Urothelium cell line (cell line): ENCODE data around the gene YIPF5.

ENCODE experiments used
- DNase-seq: peaks from one replicate; pipeline ENCODE4 v3.0.0; 2011; ENCODE audit warnings: low spot score, mixed read lengths
- FAIRE-seq: peaks from 2 replicates; lab custom pipeline; 2011; peaks lifted over from hg19 to GRCh38; lab: Jason Lieb, UNC

Gene YIPF5

DNA sequence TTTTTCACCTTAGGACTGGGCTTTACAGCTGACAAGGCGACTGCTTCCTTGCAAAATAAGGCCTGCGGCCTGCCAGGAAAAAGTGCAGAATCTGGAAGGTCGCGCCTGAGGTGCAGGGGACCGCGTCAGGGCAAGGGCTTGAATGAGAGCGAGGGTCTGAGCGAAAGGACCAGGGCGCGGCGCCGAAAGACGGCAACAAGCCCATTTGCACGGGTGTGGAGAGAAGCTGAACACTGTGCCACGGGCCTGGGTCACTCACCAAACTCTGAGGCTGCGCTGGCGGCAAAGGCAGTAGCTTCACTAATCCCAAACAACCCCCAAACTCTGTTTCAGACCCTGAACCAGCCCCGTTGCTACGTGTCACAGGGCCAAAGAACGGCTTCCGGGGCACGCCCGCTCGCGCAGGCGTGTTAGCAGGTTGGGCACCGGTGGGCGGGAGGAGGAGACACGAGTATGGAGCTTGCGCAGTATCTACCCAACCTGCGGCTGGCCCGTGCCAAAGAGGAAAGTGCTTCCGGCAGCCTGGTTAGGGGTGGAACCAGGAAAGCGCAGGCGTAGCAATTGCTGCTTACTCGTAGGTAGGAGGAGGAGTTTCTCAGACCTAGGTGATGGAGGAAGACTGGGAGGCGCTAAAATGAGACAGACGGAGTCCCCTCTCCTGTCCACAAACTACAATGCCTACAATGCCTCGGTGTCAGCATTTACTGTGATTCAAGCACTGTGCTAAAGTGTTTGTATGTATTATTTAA lies at the start of gene YIPF5, which contains the start of gene KCTD16:
Gene YIPF5, minus strand, starts transcription at position 384 of the 749 bp plus-strand sequence. CDS start 704 bp downstream, outside the sequence.
Gene KCTD16, plus strand, starts transcription at position 598 of the 749 bp plus-strand sequence.
- FAIRE-seq (peak; percentile 96), DNase-seq (peak; percentile 98)

DNA sequence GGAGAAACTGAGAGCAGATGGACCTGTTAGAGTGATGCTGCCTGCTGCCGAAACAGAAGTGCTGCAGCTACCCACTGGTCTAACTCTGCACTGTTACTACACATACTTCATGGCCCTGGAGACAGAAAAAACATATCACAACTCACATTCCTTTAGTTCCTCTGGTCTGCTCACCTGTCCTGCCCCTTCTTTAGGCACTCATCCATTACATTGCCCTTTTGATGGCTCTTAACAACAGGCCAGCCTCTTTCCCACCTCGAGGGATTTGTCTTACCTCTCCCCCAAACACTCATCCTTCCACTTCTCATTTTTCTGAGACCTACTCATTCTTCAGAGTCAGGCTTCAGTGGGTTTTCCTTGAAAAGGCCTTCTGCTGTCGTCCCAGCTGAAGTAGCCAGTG lies 49.4 kb upstream of the YIPF5 start:
- no peak for DNase-seq
- FAIRE-seq = no peak

DNA sequence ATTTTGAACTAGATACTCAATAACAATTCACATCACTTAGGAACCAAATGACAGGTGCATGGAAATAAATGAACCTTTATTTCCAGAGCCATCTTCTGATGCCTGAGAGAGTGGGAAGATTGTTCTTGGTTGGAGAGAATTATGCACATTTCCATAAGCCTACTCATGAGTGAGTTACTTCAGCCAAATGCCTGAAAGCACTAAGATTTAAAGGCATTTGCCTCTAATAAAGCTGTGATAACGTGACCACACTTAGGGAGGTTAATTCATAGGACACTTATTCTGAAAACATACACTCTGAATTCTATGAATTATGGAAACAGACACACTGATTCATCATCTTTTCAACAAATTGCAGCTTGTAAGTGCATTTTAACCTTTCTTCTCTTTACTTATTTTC lies 40.2 kb upstream of the YIPF5 start:
- FAIRE-seq (no peak), DNase-seq (no peak)

DNA sequence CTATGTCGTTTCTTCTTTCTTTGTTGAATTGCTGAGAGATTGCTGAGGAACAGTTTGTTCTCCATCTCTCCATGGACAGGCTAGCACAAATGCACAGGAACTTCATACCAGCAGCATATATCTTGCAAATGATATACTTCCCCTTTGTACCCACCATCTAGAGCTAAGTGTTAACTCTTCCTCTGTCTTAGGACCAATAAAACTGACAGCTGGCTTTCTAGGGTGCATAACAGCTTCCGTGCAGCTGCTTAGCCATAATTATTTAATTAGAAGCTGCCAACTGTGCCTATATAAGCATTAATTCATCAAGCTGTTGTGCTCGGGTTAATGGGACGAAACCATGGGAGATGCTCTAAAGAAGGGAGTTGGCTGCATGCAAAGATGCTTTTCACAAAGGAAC lies 38.9 kb upstream of the YIPF5 start:
- DNase-seq (no peak), FAIRE-seq (no peak)

DNA sequence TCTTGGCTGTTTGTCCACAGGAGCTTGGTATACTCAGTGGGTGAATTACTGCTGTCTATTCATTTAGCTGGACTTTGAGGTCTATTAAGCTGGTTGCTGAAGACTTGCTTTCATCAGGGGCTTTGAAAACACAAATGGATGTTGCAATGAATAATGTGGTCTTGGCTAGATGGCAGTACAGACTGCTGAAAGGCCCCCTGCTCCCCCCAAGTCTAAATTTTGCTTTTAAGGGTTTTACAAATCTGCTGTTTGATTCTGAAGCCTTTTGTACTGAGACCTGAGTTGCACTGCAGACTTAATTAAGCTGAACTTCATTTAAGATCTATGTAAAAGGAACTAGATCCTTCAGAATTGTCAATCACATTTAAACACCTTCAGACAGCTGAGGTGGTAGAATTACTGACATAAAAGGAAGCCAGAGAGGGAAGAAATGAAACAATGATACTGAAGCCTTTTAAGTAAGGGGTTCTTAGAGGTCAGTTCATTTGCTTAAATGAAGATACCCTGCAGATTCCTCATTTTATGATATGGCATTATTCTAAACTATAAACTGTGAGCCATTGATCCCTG lies 37.5 kb upstream of the YIPF5 start:
- DNase-seq (no peak), FAIRE-seq (no peak)

DNA sequence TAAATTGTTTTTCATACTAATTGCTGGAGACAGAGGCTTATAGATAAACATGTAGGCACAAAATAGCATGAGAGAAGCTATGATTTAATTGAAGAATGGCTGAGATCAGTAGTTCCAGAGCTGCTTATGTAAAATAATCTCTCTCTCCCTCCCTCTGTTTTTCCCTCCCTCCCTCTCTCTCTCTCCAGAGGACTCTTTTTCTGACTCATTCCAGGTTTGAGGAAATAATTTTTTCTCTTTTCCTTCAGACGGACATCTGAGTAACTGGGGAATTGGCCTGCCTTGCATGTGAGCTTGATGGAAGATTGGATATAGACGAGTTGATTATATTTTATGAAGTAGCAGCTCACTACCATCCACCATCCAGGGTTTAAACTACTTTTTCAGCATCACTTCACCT lies 35.7 kb upstream of the YIPF5 start:
- FAIRE-seq (no peak), DNase-seq (no peak)

DNA sequence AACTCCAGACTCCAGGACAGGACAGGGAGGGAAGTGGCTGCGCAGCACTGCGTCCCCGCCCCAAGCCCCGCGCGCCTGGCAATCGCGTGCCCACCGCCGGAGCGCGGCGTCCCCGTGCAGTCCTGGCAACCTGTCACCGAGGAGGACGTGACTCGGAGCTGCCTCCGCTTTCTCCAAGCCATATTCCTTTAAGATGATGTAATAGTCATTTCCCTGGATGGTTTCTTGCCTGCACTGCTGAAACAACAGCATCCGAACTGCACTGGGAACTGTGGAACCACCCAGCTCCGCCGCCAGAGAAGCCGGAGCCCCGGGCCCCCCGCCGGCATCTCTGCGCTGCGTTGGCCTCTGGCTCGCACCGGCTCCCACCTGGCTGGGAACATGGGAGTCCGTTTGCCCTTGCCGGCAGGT lies 34.7 kb upstream of the YIPF5 start:
- peak; percentile 35 for FAIRE-seq
- peak; percentile 55 for DNase-seq

DNA sequence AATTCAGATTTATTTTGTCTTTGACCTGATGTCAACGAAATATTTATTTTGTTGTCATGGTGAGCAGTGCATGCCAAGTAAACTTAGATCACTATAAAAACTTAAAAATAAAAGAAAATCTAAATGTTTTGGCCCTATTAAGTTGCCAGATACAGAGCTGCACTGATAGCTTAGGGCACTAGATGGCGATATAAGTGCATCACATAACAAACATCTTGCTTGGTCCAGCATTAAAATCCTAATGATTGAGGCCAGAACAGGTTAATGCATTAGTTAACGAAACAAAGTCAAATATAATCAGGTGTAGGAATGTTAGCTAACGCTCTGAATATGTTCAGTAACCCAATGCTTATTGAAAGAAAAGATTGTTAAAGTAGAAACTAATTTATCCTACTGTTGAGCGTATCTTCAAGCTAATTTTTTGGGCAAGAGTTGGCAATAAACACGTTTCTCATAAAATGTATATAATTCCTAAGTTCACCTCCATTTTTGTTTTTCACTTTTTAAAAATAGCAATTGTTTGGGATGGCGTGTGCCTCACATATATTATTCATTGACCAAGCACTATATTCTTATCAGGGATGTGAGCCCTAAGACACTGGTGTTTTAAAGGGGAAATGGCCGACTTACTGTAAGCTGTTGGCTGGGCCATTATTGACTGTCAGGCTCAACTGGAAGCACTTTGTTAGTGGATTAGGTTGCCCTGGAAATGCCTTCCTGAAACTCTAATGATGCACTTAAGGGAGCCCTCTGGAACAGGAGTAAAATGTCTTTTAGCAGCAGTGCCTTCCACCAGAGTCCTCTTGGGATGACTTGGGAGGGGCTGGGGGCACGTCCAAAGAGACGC lies 33.5 kb upstream of the YIPF5 start:
- DNase-seq (peak; percentile 30), FAIRE-seq (peak; percentile 5)

DNA sequence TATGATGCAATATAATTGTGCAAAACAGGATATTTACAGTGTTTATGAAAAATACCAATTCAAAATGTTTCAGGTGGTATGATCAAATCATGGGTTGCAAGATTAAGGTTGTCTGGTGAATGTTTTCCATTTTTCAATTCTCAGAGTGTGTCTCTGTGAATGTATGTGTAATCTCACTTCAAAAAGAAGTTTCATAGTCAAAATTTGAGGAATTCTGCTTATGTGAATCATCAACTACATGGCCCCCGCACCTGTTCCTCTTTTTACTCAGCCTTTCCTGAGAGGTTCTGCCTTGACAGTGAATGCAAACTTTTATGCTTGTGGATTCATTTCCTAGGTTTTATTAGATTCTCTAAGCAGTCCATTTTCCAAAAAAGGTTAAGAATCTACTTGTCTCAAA lies 32.3 kb upstream of the YIPF5 start:
- no peak for FAIRE-seq
- no peak for DNase-seq

DNA sequence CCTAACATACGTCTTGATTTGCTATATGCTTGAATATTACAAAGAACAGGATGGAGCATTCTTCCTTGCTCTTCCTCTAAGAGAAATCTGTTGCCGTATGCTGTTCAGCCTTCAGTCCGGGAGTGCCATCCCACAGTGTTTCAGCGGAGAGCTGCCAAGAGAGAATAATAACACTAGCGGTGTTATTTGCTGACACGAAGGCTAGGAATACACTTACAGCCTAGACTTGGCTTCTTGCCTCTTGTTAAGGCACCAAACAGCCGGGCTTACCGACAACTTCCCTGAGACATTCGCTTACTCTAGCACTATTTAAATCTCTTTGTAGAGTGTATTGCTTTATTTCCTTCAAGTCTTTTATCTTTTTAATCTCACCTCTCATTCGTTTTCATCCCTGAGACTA lies 31.6 kb upstream of the YIPF5 start:
- no peak for FAIRE-seq
- no peak for DNase-seq

DNA sequence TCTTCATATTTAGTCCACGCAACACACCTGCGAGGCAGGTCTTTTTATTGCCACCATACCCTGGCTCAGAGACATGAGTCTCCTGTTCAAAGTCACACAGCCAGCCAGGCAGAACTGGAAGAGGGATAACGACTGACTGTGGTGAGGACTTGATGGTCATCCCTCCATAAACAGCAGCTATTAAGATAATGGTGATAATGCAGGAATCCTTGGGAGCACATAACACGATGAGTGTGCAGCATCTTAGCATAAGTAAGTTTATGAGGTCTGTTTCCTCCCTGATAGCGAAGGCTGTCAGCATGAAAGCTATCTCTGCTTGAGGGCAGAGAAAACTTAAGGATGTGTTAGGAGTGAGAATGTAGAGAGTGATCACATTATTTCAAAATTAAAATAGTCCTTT lies 31.1 kb upstream of the YIPF5 start:
- DNase-seq = no peak

DNA sequence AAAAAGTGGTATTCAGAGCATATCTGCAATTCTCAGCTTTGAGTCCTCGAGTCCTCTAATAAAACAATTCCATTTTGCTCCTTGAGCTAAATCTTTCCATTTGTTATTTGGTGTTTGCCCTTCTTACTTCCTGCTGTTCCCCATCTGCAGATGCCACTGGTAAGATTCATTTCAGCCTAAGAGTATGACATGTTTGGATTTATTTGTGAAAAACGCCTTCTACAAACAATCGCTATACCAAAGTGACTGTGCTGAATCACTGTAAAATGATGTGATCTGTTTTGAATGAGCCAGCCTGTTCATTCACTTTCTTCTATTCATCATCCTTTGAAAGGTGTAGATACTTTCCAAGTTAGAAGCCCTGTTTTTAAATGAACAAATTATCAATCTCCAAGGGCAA lies 27.9 kb upstream of the YIPF5 start:
- FAIRE-seq (no peak), DNase-seq (no peak)

More for the DNA sequence above, 31.1 kb upstream of the YIPF5 start:
- no peak for FAIRE-seq

DNA sequence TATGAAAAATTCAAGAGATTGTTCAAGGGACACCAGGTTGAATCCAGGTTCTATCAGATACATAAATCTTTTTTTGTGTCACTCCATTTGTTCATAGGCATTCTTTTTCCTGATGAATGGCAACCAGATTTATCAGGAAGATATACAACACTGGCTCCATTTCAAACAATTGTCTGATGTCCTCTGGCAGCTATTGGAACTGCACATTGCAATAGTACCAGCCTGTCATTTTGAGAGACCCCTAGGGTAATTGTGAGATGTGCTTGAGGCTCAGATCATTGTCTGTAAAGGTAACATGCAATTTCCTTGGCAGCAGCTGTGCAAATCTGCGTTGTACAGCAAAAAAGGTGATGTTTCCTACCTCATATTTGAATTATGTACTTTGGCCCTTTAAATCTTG lies 26.2 kb upstream of the YIPF5 start:
- no peak for FAIRE-seq
- no peak for DNase-seq

DNA sequence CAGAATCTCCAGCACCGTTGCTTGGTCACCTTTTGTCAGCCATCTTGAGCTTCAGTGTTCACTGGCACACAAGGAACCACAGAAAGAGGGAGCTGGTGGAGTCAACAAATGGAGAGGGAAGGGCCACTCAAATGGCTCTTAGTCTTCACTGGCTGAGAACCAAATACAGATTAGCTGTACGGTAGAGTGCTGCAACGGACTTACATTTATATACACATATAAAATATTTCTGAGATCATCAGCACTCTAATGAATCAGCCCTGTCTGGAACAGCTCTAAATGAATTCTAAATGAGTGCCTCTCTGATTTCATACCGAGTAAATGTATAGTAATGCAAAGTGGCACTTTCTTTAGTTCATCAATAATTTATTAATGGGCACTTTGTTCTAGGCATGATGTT lies 25.0 kb upstream of the YIPF5 start:
- no peak for DNase-seq
- no peak for FAIRE-seq

DNA sequence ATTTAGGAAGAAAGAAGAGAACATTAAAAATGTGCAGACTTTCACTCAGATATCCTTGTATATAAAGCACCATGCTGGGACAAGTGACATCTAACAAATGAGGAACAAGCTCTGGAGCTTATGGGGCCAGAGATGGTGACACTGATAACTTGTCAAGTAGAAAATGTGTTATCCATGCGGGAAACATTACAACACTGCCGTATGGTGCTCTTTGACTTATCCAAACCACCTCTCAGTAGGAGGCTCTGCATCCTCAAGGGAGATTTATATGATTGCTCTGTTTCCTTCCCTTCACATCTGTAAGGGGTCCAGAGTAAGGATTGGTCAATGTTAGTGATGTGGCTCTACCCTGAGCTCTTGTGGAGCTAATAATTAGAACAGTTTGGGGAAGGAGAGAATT lies 23.7 kb upstream of the YIPF5 start:
- DNase-seq (no peak), FAIRE-seq (no peak)

DNA sequence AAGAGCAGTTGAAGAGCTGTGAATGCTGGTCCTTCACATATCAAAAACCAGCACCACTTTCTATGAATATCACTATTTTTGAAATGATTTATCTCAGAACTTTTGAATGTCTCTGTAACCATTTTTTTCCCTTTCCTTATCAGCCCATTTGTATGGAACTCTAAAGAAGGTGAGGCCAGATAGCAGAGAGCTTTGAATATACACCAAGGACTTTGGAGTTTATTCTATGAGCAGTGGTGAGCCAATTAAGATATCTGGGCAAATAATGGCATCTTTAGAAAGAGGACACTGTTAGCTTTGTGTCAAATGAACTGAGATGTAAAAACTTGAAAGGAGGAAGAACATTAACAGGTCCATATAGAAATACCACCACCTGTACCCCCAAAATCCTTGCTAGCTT lies 22.2 kb upstream of the YIPF5 start:
- DNase-seq (no peak), FAIRE-seq (no peak)

DNA sequence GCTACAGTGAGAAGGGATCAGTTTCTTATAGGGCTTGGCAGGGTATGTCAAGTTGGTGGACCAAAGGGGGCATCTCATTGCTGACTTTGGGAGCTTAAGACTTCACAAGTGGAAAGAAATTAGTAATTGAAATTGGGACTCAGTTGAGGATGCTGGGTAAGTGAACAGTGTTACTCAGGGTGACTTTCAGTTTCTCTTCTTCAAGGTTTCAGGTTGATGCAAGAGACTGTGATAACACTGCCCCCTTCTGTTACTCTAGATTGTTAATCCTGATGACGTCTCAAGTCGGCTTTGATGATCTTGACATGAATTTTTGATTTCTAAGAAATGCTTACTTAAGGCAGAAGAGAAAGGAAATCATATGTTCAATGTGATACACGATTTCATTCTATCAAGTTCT lies 21.5 kb upstream of the YIPF5 start:
- FAIRE-seq = no peak
- DNase-seq = peak; percentile 37

DNA sequence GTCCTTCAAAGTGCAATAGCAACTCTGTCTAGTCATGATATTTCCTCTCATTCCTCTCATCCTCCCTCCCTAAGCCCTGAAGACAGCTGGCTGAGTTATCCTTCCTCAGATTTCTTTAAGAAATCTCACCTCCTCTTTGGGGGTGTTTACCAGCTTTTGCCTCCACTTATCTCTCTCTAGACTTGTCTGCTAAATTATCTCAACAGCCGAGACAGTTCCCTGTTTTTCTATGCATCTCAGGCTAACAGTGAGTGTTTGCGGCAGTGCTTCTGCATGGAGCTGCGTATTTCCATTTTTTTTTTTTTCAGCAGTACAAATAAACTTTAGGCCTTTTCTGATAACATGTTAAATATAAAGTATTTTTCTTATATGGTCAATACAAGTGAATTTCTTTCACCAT lies 21.1 kb upstream of the YIPF5 start:
- FAIRE-seq = no peak

DNA sequence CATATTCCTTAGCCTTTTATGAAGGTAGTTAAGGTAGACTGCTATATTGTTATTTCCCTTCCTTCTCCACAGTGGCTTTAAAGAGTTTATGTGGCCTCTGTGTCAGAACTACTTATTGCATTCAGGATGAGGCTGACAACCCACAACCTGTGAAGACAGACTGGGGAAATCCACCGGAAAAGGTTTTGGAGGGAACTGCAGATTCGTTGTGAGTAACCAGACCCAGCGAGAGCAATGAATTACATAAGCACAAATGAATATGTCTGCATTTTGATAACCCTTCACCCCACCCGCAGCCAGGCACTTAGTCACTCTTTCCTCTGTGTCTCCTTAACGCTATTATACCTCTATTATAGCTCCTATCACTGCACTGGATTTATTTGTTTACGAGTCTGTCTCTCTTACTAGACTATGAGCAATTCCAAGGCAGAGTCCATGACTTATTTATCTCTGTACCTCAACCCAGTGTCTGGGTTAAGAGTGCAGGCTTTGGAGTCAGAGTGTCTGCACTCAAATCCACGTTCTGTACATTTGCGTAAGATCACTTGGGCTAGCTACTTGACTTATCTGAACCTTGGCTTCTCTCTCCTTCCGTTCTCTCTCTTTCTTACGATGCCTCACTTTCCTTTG lies 19.5 kb upstream of the YIPF5 start:
- DNase-seq = peak; percentile 44
- FAIRE-seq = no peak

More for the DNA sequence above, 21.1 kb upstream of the YIPF5 start:
- DNase-seq = no peak

DNA sequence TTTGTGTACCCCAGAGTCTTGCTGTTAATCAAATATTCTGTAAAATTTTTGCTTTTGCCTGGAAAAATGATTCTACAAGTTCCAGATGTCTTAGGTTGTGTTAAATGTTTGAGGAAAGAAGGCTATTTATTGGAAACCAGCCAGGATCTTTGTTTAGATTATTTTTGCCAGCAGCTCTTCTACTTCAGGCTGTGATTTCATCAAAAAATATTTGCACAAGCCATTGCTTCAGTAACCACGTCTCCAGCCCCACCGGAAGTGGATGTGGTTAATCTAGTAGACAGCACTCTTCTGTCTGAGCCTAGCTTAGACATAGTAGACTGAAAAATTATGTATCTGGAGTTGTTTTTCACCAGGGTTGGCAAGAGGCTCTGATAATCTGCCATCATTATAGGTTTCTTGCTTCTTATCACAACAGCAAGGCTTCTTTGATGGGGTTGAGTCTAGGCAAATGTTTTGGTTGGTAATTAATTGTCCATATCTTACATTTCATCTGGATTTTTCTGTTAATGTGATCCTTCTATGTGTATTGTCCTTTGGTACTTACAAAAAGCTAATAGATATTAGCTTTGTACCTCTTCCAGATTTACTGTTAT lies 17.3 kb upstream of the YIPF5 start:
- DNase-seq = peak; percentile 66
- FAIRE-seq = no peak
